HepG2 (cell line): ENCODE data around the gene MAP2K2. TPM values are rescaled to one million over a fixed set of nuclear protein-coding genes. Genes with fewer than 3 reads are reported as not detected.

Experiments used
- ASH2L ChIP-seq: fragments of 300-600, 200-600 bp; sonication (generic); IDR thresholded peaks from 2 replicates; pipeline ENCODE4 v1.7.0; 2017; ENCODE audit warnings: low read depth, mild to moderate bottlenecking, moderate library complexity, mixed read lengths, low read length; ENCODE audit not compliant: insufficient read length
- BCL3 ChIP-seq: sonication (generic); formaldehyde crosslinking; IDR thresholded peaks from 2 replicates; pipeline ENCODE4 v1.5.1; 2020; ENCODE audit warnings: mild to moderate bottlenecking, missing genetic modification reagents, moderate library complexity
- CREBL2 ChIP-seq: sonication (generic); formaldehyde crosslinking; IDR thresholded peaks from 2 replicates; pipeline ENCODE4 v1.8.1; 2023; ENCODE audit warnings: missing genetic modification reagents, mild to moderate bottlenecking, borderline replicate concordance
- HMG20B ChIP-seq: conservative IDR thresholded peaks from 2 replicates; pipeline ENCODE4 v1.6.1; 2016; ENCODE audit warnings: missing genetic modification reagents, missing compliant biosample characterization
- HOXA3 ChIP-seq: sonication (generic); formaldehyde crosslinking; IDR thresholded peaks from 2 replicates; pipeline ENCODE4 v1.5.0; 2020; ENCODE audit warnings: missing genetic modification reagents
- MLX ChIP-seq: IDR thresholded peaks from 2 replicates; pipeline ENCODE4 v1.6.1; 2016
- PAWR ChIP-seq: sonication (generic); formaldehyde crosslinking; IDR thresholded peaks from 2 replicates; pipeline ENCODE4 v1.4.0; 2020; ENCODE audit warnings: missing genetic modification reagents, mild to moderate bottlenecking, borderline replicate concordance
- SMARCC2 ChIP-seq: fragments of 450-650 bp; IDR thresholded peaks from 2 replicates; pipeline ENCODE4 v1.6.1; 2017; ENCODE audit warnings: antibody characterized with exemption, mild to moderate bottlenecking
- SOX13 ChIP-seq, 3 experiments: fragments of 450-650 bp in 1 of 3; sonication (generic) in 1 of 3; formaldehyde crosslinking in 1 of 3; IDR thresholded peaks in 2 of 3; conservative IDR thresholded peaks in 1 of 3; 2 replicates each; pipeline versions ENCODE4 v1.5.0 to v1.6.1; 2016 to 2020; ENCODE audit warnings: antibody characterized with exemption in 1 of 3, mild to moderate bottlenecking in 1 of 3, missing compliant biosample characterization in 1 of 3, missing genetic modification reagents in 1 of 3, moderate library complexity in 1 of 3
- SRSF1 ChIP-seq: fragments of 200-400 bp; formaldehyde crosslinking; optimal IDR thresholded peaks from 2 replicates; pipeline ENCODE3; 2017; ENCODE audit warnings: mild to moderate bottlenecking, low read depth, low read length, moderate library complexity
- SSRP1 ChIP-seq: IDR thresholded peaks from 2 replicates; pipeline ENCODE4 v1.6.1; 2016; ENCODE audit warnings: control low read depth
- TBX3 ChIP-seq: fragments of 450-650 bp; IDR thresholded peaks from 2 replicates; pipeline ENCODE4 v1.6.1; 2017; ENCODE audit warnings: antibody characterized with exemption, mild to moderate bottlenecking, inconsistent platforms, borderline replicate concordance
- ZGPAT ChIP-seq: IDR thresholded peaks from 2 replicates; pipeline ENCODE4 v1.6.1; 2016; ENCODE audit warnings: mild to moderate bottlenecking
- ZNF530 ChIP-seq: sonication (generic); formaldehyde crosslinking; IDR thresholded peaks from 2 replicates; pipeline ENCODE4 v1.5.0; 2020; ENCODE audit warnings: low read depth, mild to moderate bottlenecking, missing genetic modification reagents
- ZNF563 ChIP-seq: sonication (generic); formaldehyde crosslinking; IDR thresholded peaks from 2 replicates; pipeline ENCODE4 v1.8.0; 2022; ENCODE audit warnings: mild to moderate bottlenecking, moderate library complexity, missing genetic modification reagents
- ZNF597 ChIP-seq: sonication (generic); formaldehyde crosslinking; IDR thresholded peaks from 2 replicates; pipeline ENCODE4 v1.5.0; 2020; ENCODE audit warnings: missing genetic modification reagents
- ZNF646 ChIP-seq: sonication (generic); formaldehyde crosslinking; IDR thresholded peaks from 2 replicates; pipeline ENCODE4 v1.9.0; 2021; ENCODE audit warnings: mild to moderate bottlenecking, missing genetic modification reagents
- polyA plus RNA-seq, 8 experiments: library from polyadenylated mRNA; depleted of rRNA in 3 of 8; stranded (reverse) in 7 of 8; unstranded in 1 of 8; fragments of >200 nt; fragmentation: Illumina TruSeq in 4 of 8; extraction: Trizol in 4 of 8; gene quantifications; 2 replicates each; pipeline versions ENCODE4 v1.2.1 to v1.2.3, GENCODE V29; 2011 to 2016; ENCODE audit warnings: low read depth in 4 of 8, missing spikeins in 1 of 8, mixed read lengths in 1 of 8; ENCODE audit not compliant: insufficient read depth in 1 of 8
- total RNA-seq, 5 experiments: library from RNA; depleted of rRNA; stranded (reverse); fragments of >200 nt; fragmentation: Illumina TruSeq; extraction: Trizol; gene quantifications; 2 replicates each; pipeline ENCODE4 v1.2.3, GENCODE V29; 2016; ENCODE audit warnings: low read depth in 1 of 5

MAP2K2 gene
- total and polyA plus RNA-seq, 2 of the 13 experiments (the other 11 are each of a cell fraction or from before 2014, with no cell fraction given), result 70.3 to 80.9 TPM

- no peak; the same call in 1 of the 2 replicates for TF ChIP-seq ZGPAT
- TF ChIP-seq TBX3, result peak; percentile 26; the same call in 1 of the 2 replicates
- no peak for TF ChIP-seq ZNF563
- no peak for TF ChIP-seq MLX (CRISPR knock-in tag)
- TF ChIP-seq ZNF646, result no peak
- peak; percentile 50 for TF ChIP-seq ASH2L
- peak; percentile 46; the same call in 1 of the 2 replicates for TF ChIP-seq HOXA3 (CRISPR knock-in tag)
- 0 out of 2 replicates have a peak, but pooled peaks have one; percentile 30 for TF ChIP-seq BCL3 (CRISPR knock-in tag)
- TF ChIP-seq SOX13 (IDR thresholded peaks at IDR 0.05), result no peak
- TF ChIP-seq SOX13 (CRISPR knock-in tag; conservative IDR thresholded peaks at IDR 0.05 in 1 of 2, IDR thresholded peaks at IDR 0.05 in 1 of 2), result peak in 1 of 2 experiments; percentile 77; a peak in 2 of 4 replicates
- no peak for TF ChIP-seq SRSF1
- 0 out of 2 replicates have a peak, but pooled peaks have one; percentile 31 for TF ChIP-seq HMG20B
- TF ChIP-seq PAWR (CRISPR knock-in tag), result no peak
- TF ChIP-seq ZNF530 (CRISPR knock-in tag), result no peak
- no peak for TF ChIP-seq SMARCC2
- no peak for TF ChIP-seq SSRP1
- TF ChIP-seq ZNF597, result no peak
- TF ChIP-seq CREBL2, result no peak
Measured at GRCh38 chr19:4130744-4131438, 7.0 kb upstream of the MAP2K2 start (continued).
